ENCODE measurements around the gene DCUN1D2.

Gene DCUN1D2

DNA sequence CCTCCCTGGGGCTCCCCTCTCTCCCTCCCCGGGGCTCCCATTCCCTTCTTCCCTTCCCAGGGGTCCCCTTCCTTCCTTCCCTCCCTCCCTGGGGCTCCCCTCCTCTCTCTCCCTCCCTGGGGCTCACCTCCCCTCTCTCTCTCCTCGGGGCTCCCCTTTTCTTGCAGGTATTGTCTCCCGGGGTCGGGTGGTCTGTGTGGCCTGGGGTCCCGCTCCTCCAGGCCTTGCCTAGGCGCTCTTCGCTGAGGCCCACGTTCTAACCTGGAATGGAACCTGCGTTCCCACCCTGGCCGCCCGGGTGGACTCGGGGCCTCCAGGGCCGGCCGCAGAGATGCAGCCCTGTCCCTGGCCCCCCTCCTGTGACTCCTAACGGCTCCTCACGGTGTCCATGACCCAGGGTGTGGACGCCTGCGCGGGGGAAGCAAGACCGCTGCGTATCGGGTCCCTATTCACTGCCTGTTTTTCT, 940 bp upstream of the DCUN1D2 start:
- H3K4me3 ChIP-seq (ENCODE audit: low read depth, low read length): peak overlapping the region; percentile 82
- TF ChIP-seq, protein P1, sequence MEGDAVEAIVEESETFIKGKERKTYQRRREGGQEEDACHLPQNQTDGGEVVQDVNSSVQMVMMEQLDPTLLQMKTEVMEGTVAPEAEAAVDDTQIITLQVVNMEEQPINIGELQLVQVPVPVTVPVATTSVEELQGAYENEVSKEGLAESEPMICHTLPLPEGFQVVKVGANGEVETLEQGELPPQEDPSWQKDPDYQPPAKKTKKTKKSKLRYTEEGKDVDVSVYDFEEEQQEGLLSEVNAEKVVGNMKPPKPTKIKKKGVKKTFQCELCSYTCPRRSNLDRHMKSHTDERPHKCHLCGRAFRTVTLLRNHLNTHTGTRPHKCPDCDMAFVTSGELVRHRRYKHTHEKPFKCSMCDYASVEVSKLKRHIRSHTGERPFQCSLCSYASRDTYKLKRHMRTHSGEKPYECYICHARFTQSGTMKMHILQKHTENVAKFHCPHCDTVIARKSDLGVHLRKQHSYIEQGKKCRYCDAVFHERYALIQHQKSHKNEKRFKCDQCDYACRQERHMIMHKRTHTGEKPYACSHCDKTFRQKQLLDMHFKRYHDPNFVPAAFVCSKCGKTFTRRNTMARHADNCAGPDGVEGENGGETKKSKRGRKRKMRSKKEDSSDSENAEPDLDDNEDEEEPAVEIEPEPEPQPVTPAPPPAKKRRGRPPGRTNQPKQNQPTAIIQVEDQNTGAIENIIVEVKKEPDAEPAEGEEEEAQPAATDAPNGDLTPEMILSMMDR (conservative IDR thresholded peaks at IDR 0.05; ENCODE audit: low read depth, low read length): no peak
- peak; percentile 28 for DNase-seq (ENCODE audit: low read depth)

DNA sequence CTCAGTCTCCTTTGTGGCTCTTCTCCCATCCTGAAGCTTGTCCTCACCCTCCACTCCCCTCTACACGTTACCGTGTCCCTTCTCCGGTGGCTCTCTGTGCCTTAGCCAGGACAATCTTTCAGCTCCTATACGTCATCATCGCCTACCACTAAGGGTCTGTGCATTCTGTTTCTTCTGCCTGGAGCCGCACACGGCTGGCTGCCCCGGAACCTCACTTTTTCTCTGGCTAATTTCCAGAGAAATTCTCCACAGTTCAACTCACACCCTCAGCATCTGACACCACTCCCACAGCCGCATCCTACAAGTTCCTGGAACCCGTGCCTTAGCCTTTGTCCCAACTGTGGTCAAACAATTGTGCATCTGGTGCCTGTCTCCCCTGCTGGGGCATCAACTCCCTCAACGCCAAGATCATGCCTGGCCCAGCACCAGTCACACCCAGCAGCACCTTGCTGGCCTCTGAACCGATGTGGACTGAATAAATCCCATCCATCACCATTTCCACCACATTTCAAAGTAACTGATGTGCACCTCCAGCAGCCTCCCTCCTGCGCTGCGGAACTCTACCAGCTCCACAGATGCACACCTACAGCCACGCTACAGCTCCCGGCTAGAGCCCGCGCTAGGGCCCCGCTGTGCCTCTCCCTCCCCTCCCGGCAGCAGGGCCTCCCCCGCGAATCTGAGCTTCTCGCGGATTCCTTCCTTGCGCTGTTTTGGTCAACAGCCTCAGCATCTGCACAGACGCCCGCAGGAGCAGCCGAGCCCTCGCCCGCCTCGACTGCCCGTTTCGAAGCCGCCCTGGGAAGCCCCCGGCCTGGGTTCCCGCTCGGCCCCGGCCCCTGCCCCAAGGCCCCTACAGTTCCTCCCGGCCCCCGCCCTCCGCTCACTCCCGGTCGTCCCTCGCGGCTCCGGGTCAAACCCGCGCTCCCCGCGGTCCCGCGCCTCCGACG, 689 bp downstream of the DCUN1D2 start:
- TF ChIP-seq, protein P1 (conservative IDR thresholded peaks at IDR 0.05; ENCODE audit: low read depth, low read length): no peak
- peak; percentile 61 for DNase-seq (ENCODE audit: low read depth)

DNA sequence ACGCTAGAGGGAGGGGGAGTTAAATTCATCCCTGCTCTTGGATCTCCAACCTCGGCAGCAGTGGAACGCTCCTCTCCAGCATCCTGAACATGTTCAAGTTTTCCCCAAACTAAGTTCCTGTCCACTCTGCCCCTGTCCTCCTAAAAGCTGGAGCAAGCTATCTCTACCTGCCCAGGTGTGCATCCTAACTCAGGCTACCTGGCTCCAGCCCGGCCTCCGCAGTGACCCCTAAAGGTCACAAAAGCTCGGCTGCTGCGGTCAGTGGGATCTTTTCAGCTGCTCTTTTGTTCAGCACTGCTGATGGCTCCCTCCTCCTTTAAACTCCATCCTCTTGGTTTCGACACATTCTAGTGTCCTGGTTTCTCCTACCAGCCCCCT, 1.4 kb downstream of the DCUN1D2 start:
- TF ChIP-seq, protein P1 (conservative IDR thresholded peaks at IDR 0.05; ENCODE audit: low read depth, low read length): no peak
- peak overlapping the region; percentile 82 for H3K4me3 ChIP-seq (ENCODE audit: low read depth, low read length)
- DNase-seq (ENCODE audit: low read depth): peak; percentile 44

More for the DNA sequence above, 689 bp downstream of the DCUN1D2 start:
- peak overlapping the region; percentile 82 for H3K4me3 ChIP-seq (ENCODE audit: low read depth, low read length)

DNA sequence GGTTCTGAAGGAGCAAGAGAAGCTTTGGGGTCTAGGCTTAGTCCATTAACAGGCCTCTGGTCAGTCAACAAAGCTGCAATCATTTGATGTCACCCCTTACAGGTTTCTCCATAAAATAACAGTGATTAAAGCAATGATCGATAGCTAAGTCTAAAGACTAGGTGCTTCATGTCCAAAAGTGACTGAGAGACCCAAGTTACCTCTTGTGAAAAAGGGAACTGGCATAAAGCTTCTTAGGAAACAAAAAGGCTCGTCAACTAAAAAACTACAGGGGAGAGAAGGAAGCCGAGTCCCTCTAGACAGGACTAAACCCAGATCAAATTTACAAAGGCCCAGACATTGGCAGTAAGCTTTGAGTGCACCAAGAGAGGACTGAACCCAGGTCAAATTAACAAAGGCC, 2.2 kb downstream of the DCUN1D2 start:
- TF ChIP-seq, protein P1 (conservative IDR thresholded peaks at IDR 0.05; ENCODE audit: low read depth, low read length): no peak
- H3K4me3 ChIP-seq (ENCODE audit: low read depth, low read length): no peak overlapping the region
- DNase-seq (ENCODE audit: low read depth): no peak

DNA sequence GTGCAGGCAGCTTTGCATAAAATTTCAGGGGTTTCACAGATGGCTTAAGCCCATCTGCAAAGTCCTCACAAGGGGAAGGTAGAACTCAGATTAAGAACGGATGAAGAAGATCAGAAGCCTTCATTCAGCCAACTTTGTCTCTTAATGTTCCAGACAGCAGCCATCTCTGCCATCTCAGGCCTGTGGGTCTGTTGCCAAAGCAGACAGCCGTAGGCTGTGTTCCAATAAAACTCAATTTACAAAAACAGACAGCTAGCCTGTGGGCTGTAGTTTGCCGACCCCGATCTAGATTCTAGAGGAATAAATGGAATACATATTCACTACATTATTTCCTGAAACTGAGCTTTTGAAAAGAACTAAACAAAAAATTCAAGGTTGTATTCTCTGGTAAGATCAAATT, 3.8 kb downstream of the DCUN1D2 start:
- TF ChIP-seq, protein P1 (conservative IDR thresholded peaks at IDR 0.05; ENCODE audit: low read depth, low read length): no peak
- no peak for DNase-seq (ENCODE audit: low read depth)
- no peak overlapping the region for H3K4me3 ChIP-seq (ENCODE audit: low read depth, low read length)

DNA sequence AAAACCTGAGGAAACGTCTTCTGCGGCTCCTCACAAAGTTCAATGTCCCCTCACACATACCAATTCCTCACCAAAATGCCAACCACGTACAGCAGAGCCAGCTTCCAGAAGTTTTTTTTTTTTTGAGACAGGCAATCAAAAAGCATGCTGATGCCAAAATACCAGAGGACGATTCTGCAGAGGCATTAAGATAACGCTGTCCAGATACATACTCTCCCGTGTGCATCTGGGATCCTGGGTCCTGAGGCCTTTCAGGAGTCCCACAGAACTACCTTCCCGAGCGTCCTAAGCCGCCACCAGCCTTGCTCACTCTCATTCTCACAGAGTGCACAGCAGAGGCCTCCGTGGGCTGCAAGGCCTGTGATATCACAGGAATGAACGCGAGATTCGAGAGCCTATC, 5.0 kb downstream of the DCUN1D2 start:
- H3K4me3 ChIP-seq (ENCODE audit: low read depth, low read length): no peak overlapping the region
- TF ChIP-seq, protein P1 (conservative IDR thresholded peaks at IDR 0.05; ENCODE audit: low read depth, low read length): no peak
- DNase-seq (ENCODE audit: low read depth): no peak

Data from choroid plexus epithelial cell (primary cell).